D721Med (cell line): Measurements from ENCODE around the gene CCDC69.

Experiments used
- DNase-seq: peaks from one replicate; pipeline ENCODE4 v3.0.0; 2011; ENCODE audit warnings: low spot score; ENCODE audit not compliant: insufficient read length
- FAIRE-seq: peaks from 2 replicates; lab custom pipeline; 2011; peaks lifted over from hg19 to GRCh38; lab: Jason Lieb, UNC
- CTCF ChIP-seq: IDR thresholded peaks from 2 replicates; pipeline ENCODE4 v1.5.1; 2012; ENCODE audit warnings: mild to moderate bottlenecking, control low read depth; ENCODE audit not compliant: insufficient read depth; ENCODE audit errors: missing control alignments

The CCDC69 gene

DNA sequence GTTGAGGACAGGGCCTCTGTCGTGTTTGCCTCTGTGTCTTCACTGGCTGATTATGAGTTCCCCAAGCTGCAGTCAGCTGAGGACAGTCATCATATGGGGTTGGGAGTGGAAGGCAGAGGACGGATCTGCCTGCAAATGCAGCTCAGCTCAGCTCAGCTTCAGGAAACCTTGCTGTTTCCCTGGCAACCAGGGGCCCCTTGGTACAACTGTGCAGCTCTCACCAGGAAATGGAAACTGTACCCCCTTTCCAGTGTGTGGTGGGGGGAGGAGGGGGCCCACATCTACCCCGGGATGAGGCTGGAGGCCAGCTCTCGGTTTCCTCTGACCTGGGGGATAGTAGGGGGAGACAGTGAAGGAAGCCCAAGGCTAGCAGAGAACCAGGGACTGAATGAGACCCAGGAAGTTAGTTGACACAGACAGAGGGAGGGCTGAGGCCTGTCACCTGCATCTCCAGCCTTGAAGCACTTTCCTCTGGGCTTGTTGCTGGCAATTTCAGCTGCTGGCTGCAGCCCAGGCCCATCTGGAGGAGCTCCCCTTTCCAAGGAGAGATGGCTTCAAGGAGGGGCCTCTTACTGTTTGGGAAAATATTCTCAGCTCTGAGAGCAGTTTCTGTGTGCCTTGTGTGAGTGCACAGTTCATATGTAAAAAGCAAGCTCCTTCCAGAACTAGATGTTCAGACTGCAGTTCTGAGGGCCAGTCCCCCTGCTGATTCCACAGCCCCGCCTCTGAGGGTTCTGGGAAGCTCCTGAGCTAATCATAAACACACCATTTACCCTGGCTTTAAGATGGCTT, 73.2 kb downstream of the CCDC69 start:
- DNase-seq: no peak
- no peak for FAIRE-seq
- no peak for TF ChIP-seq CTCF

DNA sequence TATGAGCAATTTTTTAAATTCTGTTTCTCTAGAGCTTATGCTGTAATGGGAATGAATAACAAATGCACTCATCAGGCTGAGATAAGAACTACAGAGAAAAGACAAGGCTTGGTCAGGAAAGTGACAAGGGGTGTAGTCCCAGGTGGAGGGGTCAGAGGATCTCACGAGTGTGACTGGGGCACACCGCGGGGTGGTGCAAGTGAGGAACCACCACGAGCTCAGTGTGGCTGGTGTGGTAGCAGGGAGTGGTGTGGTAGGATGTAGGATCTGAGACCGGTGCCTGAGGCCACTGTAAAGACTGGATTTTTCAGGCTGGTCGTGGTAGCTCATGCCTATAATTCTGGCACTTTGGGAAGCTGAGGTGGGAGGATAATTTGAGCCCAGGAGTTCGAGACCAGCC, 75.3 kb downstream of the CCDC69 start:
- TF ChIP-seq CTCF: no peak
- FAIRE-seq (no peak), DNase-seq (no peak)

DNA sequence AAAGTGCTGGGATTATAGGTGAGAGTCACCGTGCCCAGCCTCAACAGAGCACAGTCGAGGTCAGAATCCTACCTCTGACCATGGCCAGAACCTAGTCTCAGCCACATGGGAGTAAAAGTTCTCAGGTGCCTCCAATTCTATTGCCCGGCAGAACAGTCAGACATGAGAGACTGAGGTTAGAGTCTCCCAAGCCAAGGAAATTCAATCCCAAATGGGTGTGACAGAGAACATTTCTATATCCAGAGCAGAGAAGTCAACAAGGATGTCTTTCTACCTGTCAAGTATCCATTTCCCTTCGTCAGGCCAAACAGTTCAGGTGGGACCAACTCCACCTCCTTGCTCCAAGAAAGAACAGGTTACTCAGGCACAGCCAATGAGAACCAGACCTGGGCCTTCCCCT, 76.9 kb downstream of the CCDC69 start:
- DNase-seq (no peak), FAIRE-seq (no peak)
- no peak for TF ChIP-seq CTCF

DNA sequence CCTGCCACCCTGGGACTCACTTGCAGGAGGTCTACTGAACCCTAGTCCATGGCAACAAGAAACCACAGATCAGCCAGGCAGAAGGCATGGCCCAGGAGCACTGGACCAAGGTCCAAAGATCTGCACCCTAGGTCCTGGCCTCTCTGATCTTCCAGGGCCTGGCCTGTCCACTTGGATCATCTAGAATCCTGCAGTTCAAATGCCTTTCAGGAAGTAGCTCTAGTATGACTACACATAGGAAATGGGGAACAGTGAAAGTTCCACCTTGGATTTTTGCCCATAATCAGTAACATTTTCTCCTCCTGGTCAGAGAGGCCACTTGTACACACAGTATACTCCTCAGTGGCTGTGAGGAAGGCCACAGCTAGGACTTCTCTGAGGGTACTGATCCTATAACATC, 77.8 kb downstream of the CCDC69 start:
- FAIRE-seq (no peak), DNase-seq (no peak)
- TF ChIP-seq CTCF: no peak

DNA sequence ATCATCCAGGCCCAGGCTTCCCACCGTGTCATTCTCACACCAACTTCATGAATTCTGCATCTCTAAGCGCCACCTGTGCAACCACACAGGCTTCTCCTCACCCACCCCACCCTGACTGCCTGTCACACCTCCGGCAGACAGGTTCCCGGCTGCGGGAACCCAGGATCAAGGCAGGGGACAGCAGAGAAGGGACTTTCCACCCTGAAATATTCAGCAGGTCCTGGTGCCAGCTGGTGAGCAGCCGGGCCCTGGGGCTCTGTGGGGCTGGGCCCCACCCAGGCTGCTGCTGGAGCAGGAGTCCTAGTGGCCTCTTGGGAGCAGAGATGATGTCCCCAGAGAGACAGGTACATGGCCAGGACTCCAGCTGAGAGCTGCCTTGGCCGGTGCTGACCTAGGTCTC, 79.0 kb downstream of the CCDC69 start:
- FAIRE-seq: no peak
- no peak for TF ChIP-seq CTCF

GRCh38 chr5:151144275-151144674, 79.6 kb downstream of the CCDC69 start:
- no peak for DNase-seq
- TF ChIP-seq CTCF: no peak
- FAIRE-seq: no peak

More for the DNA sequence above, 79.0 kb downstream of the CCDC69 start:
- no peak for DNase-seq

- no peak for DNase-seq
- TF ChIP-seq CTCF: no peak
- FAIRE-seq: no peak
Measured at GRCh38 chr5:151143645-151144044, 80.2 kb downstream of the CCDC69 start.
